ENCODE measurements around the gene ERAS.
"Not testable (repeated sequence)": the region's sequence is repeated elsewhere in the genome, so short reads cannot be mapped to it uniquely, and the experiment has no call there.

The ERAS gene

GRCh38 chrX:48835524-48836329, 9.4 kb downstream of the ERAS start, which contains the start of gene PCSK1N:
TSS of gene PCSK1N (minus strand) at chrX:48835610. CDS start at chrX:48835532, 78 bp downstream.
- Histone ChIP-seq H3K4me2 (ENCODE audit: insufficient read depth, low read length) (no peak within 1 kb of the TSS), H3K27ac (ENCODE audit: low read length) (no peak within 1 kb of the TSS), H3K4me3 (ENCODE audit: low read depth in 1 of 2, low read length in 2 of 2) (no peak within 1 kb of the TSS), H3K79me2 (ENCODE audit: insufficient read depth, low read length) (no peaks in the 10 kb centered on the region), H4K20me1 (ENCODE audit: insufficient read depth, low read length) (no peaks in the 10 kb centered on the region), H3K9ac (ENCODE audit: low read depth, low read length) (no peak within 1 kb of the TSS), H3K36me3 (ENCODE audit: insufficient read depth, low read length) (no peaks in the 10 kb centered on the region), H3K27me3 (ENCODE audit: insufficient read depth, low read length, poor library complexity) (no peaks in the 10 kb centered on the region), H3K4me1 (ENCODE audit: insufficient read depth, low read length) (no peaks in the 10 kb centered on the region), H3K9me3 (ENCODE audit: insufficient read depth, low read length, severe bottlenecking) (no peaks in the 10 kb centered on the region), H2AFZ (ENCODE audit: low read depth, low read length) (no peak within 1 kb of the TSS)
- DNase-seq (no peak), ATAC-seq (ENCODE audit: insufficient read depth, low read depth) (no peak)
- TF ChIP-seq EZH2 (IDR thresholded peaks at IDR 0.05; ENCODE audit: borderline replicate concordance, low read depth, low read length, severe bottlenecking): no peak
- TF ChIP-seq, protein P1, sequence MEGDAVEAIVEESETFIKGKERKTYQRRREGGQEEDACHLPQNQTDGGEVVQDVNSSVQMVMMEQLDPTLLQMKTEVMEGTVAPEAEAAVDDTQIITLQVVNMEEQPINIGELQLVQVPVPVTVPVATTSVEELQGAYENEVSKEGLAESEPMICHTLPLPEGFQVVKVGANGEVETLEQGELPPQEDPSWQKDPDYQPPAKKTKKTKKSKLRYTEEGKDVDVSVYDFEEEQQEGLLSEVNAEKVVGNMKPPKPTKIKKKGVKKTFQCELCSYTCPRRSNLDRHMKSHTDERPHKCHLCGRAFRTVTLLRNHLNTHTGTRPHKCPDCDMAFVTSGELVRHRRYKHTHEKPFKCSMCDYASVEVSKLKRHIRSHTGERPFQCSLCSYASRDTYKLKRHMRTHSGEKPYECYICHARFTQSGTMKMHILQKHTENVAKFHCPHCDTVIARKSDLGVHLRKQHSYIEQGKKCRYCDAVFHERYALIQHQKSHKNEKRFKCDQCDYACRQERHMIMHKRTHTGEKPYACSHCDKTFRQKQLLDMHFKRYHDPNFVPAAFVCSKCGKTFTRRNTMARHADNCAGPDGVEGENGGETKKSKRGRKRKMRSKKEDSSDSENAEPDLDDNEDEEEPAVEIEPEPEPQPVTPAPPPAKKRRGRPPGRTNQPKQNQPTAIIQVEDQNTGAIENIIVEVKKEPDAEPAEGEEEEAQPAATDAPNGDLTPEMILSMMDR (IDR thresholded peaks at IDR 0.05; ENCODE audit: borderline replicate concordance, extremely low read depth, low read length, poor library complexity, severe bottlenecking): no peak

- no peaks in the 10 kb centered on the region for H3K27me3 ChIP-seq (ENCODE audit: insufficient read depth, low read length, poor library complexity)
- DNase-seq (no peak), ATAC-seq (ENCODE audit: insufficient read depth, low read depth) (no peak)
- H3K36me3 ChIP-seq (ENCODE audit: insufficient read depth, low read length): no peaks in the 10 kb centered on the region
- no peak overlapping the region for H3K9ac ChIP-seq (ENCODE audit: low read depth, low read length)
- no peaks in the 10 kb centered on the region for H3K4me1 ChIP-seq (ENCODE audit: insufficient read depth, low read length)
- no peak overlapping the region for H3K4me2 ChIP-seq (ENCODE audit: insufficient read depth, low read length)
- TF ChIP-seq EZH2 (IDR thresholded peaks at IDR 0.05; ENCODE audit: borderline replicate concordance, low read depth, low read length, severe bottlenecking): no peak
- no peaks in the 10 kb centered on the region for H4K20me1 ChIP-seq (ENCODE audit: insufficient read depth, low read length)
- no peaks in the 10 kb centered on the region for H3K79me2 ChIP-seq (ENCODE audit: insufficient read depth, low read length)
- no peak overlapping the region for H2AFZ ChIP-seq (ENCODE audit: low read depth, low read length)
- H3K9me3 ChIP-seq (ENCODE audit: insufficient read depth, low read length, severe bottlenecking): no peaks in the 10 kb centered on the region
- H3K27ac ChIP-seq (ENCODE audit: low read length): no peak overlapping the region
- H3K4me3 ChIP-seq (ENCODE audit: low read depth in 1 of 2, low read length in 2 of 2): no peak overlapping the region
Observed at GRCh38 chrX:48839686-48840085, 13.4 kb downstream of the ERAS start.

DNA sequence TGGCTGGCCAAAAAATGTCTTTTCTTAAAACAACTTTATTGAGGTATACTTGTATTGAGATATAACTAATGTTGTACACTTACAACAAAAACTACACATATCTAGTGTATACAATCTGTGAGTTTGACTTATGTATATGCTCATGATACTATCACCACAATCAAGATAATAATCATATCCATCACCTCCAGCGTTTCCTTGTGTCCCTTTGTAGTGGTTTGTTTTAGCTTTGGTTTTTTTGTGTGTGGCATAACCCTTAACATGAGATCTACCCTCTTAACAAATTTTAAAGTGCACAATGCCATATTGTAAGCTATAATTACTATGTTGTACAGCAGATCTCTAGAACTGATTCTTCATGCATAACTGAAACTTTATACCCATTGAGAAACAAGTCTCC, 22.5 kb downstream of the ERAS start:
- Histone ChIP-seq H3K4me2 (ENCODE audit: insufficient read depth, low read length) (no peak overlapping the region), H4K20me1 (ENCODE audit: insufficient read depth, low read length) (no peaks in the 10 kb centered on the region), H3K9me3 (ENCODE audit: insufficient read depth, low read length, severe bottlenecking) (no peaks in the 10 kb centered on the region), H3K9ac (ENCODE audit: low read depth, low read length) (no peak overlapping the region), H3K27ac (ENCODE audit: low read length) (no peak overlapping the region), H3K4me3 (ENCODE audit: low read depth in 1 of 2, low read length in 2 of 2) (no peak overlapping the region), H3K79me2 (ENCODE audit: insufficient read depth, low read length) (no peaks in the 10 kb centered on the region), H2AFZ (ENCODE audit: low read depth, low read length) (no peak overlapping the region), H3K4me1 (ENCODE audit: insufficient read depth, low read length) (no peaks in the 10 kb centered on the region), H3K36me3 (ENCODE audit: insufficient read depth, low read length) (no peaks in the 10 kb centered on the region), H3K27me3 (ENCODE audit: insufficient read depth, low read length, poor library complexity) (no peaks in the 10 kb centered on the region)
- ATAC-seq (ENCODE audit: insufficient read depth, low read depth): peak; percentile 83
- no peak for DNase-seq
- TF ChIP-seq, protein P1 (IDR thresholded peaks at IDR 0.05; ENCODE audit: borderline replicate concordance, extremely low read depth, low read length, poor library complexity, severe bottlenecking): no peak
- TF ChIP-seq EZH2 (IDR thresholded peaks at IDR 0.05; ENCODE audit: borderline replicate concordance, low read depth, low read length, severe bottlenecking): no peak

DNA sequence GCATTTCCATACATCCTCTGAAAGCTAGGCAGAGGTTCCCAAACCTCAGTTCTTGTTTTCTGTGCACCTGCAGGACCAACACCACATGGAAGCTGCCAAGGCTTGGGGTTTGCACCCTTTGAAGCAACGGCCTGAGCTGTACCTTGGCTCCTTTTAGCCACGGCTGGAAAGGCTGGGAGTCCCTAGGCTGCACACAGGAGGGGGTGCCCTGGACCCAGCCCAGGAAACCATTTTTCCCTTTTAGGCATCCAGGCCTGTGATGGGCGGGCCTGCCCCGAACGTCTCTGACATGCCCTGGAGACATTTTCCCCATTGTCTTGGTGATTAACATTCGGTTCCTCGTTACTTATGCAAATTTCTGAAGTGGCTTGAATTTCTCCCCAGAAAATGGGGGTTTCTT, 26.5 kb downstream of the ERAS start:
- Histone ChIP-seq H3K79me2 (ENCODE audit: insufficient read depth, low read length) (no peaks in the 10 kb centered on the region), H3K27me3 (ENCODE audit: insufficient read depth, low read length, poor library complexity) (no peaks in the 10 kb centered on the region), H3K9me3 (ENCODE audit: insufficient read depth, low read length, severe bottlenecking) (no peaks in the 10 kb centered on the region), H3K27ac (ENCODE audit: low read length) (no peak overlapping the region), H2AFZ (ENCODE audit: low read depth, low read length) (no peak overlapping the region), H3K4me1 (ENCODE audit: insufficient read depth, low read length) (no peaks in the 10 kb centered on the region), H3K9ac (ENCODE audit: low read depth, low read length) (no peak overlapping the region), H3K36me3 (ENCODE audit: insufficient read depth, low read length) (no peaks in the 10 kb centered on the region), H3K4me3 (ENCODE audit: low read depth in 1 of 2, low read length in 2 of 2) (no peak overlapping the region), H3K4me2 (ENCODE audit: insufficient read depth, low read length) (no peak overlapping the region), H4K20me1 (ENCODE audit: insufficient read depth, low read length) (no peaks in the 10 kb centered on the region)
- TF ChIP-seq EZH2 (IDR thresholded peaks at IDR 0.05; ENCODE audit: borderline replicate concordance, low read depth, low read length, severe bottlenecking): no peak
- TF ChIP-seq, protein P1 (IDR thresholded peaks at IDR 0.05; ENCODE audit: borderline replicate concordance, extremely low read depth, low read length, poor library complexity, severe bottlenecking): no peak
- ATAC-seq (ENCODE audit: insufficient read depth, low read depth) (no peak), DNase-seq (no peak)

DNA sequence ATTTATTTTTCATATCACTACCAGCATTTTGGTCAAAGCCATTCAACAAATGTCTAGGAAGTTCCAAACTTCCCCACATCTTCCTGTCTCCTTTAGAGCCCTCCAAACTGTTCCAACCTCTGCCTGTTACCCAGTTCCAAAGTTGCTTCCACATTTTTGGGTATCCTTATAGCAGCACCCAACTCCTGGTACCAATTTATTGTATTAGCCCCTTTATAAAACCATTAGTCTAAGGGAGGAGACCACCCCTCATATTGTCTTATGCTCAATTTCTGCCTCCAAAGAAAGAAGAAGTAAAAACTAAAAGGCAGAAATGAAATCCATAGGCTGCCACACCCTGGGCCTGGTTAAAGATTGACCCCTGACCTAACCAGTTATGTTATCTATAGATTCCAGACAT, 27.2 kb downstream of the ERAS start:
- not testable (repeated sequence) for DNase-seq; H3K4me2 ChIP-seq (ENCODE audit: insufficient read depth, low read length); H3K4me1 ChIP-seq (ENCODE audit: insufficient read depth, low read length); ATAC-seq (ENCODE audit: insufficient read depth, low read depth); H3K9me3 ChIP-seq (ENCODE audit: insufficient read depth, low read length, severe bottlenecking); H3K27ac ChIP-seq (ENCODE audit: low read length); H3K9ac ChIP-seq (ENCODE audit: low read depth, low read length); H3K27me3 ChIP-seq (ENCODE audit: insufficient read depth, low read length, poor library complexity); H4K20me1 ChIP-seq (ENCODE audit: insufficient read depth, low read length); H3K36me3 ChIP-seq (ENCODE audit: insufficient read depth, low read length); H3K4me3 ChIP-seq (ENCODE audit: low read depth in 1 of 2, low read length in 2 of 2); H2AFZ ChIP-seq (ENCODE audit: low read depth, low read length); H3K79me2 ChIP-seq (ENCODE audit: insufficient read depth, low read length)
